OCI-LY7 (cell line): ENCODE data around the gene TSN.

Source experiments
- EZH2phosphoT487 ChIP-seq: fragments of 200-600 bp; sonication (generic); IDR thresholded peaks from 2 replicates; pipeline ENCODE4 v1.6.1; 2018; ENCODE audit warnings: low read depth, borderline replicate concordance, mild to moderate bottlenecking, mixed run types, antibody characterized with exemption, low read length, moderate library complexity, mixed read lengths
- TF ChIP-seq, protein P1 (sequence below): fragments of 200-600 bp; sonication (generic); conservative IDR thresholded peaks from 2 replicates; pipeline ENCODE4 v1.5.1; 2014; ENCODE audit warnings: mild to moderate bottlenecking, antibody characterized with exemption, low read length, moderate library complexity, mixed read lengths

DNA sequence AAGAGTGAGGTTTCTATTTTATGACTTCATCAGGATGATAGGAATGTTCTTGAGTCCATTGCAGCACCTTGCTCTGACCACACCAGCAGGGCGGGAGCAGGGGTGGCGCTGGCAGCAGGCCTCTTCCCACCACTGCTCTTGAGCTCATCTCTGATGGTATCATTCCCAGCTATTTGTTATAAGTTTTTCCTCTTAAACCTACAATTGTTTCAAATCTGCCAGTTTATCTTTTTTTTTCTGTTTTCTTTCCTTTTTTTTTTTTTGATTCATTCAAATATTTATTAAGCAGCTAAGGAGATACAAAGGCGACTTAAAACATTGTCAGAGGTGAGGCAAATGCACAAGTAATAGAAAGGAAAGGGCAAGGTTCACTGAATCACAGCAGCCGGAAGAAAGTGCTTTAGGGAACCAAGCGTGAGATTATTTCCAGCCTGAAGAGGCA, 47.5 kb upstream of the TSN start:
- no peak for TF ChIP-seq EZH2phosphoT487
- TF ChIP-seq, protein P1, sequence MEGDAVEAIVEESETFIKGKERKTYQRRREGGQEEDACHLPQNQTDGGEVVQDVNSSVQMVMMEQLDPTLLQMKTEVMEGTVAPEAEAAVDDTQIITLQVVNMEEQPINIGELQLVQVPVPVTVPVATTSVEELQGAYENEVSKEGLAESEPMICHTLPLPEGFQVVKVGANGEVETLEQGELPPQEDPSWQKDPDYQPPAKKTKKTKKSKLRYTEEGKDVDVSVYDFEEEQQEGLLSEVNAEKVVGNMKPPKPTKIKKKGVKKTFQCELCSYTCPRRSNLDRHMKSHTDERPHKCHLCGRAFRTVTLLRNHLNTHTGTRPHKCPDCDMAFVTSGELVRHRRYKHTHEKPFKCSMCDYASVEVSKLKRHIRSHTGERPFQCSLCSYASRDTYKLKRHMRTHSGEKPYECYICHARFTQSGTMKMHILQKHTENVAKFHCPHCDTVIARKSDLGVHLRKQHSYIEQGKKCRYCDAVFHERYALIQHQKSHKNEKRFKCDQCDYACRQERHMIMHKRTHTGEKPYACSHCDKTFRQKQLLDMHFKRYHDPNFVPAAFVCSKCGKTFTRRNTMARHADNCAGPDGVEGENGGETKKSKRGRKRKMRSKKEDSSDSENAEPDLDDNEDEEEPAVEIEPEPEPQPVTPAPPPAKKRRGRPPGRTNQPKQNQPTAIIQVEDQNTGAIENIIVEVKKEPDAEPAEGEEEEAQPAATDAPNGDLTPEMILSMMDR: no peak
